ENCODE data around the gene KRTAP4-1.
"Not testable (repeated sequence)": the region's sequence is repeated elsewhere in the genome, so short reads cannot be mapped to it uniquely, and the experiment has no call there.

The KRTAP4-1 gene

DNA sequence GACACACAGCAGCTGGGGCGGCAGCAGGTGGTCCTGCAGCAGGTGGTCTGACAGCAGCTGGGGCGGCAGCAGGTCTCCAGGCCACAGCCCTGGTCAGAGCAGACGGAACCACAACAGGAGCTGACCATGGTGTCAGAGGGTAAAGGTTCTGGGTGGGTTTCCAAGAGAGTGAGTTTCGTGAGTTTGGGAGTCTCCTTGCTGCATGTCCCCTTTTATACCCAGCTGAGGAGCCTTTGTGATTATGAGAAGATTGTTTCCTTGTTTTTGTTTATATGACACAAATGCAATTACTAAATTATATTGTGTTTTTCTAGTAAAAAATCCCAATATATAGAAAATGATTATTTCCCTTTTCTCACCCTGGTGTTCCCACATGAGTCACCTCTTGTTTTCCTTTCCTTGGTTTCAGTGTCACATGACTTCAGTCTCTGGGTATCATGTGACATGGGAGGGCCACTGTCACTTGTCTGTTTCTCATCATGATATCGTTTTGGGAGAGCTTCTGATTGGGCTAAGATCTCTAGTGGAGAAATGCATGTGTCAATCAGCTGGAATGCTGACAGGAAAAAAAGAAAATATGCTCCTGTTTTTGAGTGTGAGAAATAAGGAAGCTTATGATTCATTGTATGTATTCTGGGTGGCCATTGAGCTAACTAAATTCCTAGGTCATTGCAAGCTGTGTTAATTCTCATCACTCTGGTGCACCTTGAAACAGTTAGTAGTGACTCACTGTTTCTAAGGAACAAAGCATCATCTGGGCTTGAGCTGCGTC lies 44.2 kb downstream of the KRTAP4-1 start, which contains the start of gene KRTAP4-6:
KRTAP4-6 (minus strand) TSS at position 185 of the 772 bp plus-strand sequence; CDS start at position 128, 57 bp downstream.
- no peak within 1 kb of the TSS for H3K4me3 ChIP-seq (ENCODE audit: low read length)
- peak; percentile 96 for DNase-seq (ENCODE audit: low read depth)
- TF ChIP-seq, protein P1, sequence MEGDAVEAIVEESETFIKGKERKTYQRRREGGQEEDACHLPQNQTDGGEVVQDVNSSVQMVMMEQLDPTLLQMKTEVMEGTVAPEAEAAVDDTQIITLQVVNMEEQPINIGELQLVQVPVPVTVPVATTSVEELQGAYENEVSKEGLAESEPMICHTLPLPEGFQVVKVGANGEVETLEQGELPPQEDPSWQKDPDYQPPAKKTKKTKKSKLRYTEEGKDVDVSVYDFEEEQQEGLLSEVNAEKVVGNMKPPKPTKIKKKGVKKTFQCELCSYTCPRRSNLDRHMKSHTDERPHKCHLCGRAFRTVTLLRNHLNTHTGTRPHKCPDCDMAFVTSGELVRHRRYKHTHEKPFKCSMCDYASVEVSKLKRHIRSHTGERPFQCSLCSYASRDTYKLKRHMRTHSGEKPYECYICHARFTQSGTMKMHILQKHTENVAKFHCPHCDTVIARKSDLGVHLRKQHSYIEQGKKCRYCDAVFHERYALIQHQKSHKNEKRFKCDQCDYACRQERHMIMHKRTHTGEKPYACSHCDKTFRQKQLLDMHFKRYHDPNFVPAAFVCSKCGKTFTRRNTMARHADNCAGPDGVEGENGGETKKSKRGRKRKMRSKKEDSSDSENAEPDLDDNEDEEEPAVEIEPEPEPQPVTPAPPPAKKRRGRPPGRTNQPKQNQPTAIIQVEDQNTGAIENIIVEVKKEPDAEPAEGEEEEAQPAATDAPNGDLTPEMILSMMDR (IDR thresholded peaks at IDR 0.05; ENCODE audit: insufficient read depth, low read depth, low read length, missing control alignments), result no peak

DNA sequence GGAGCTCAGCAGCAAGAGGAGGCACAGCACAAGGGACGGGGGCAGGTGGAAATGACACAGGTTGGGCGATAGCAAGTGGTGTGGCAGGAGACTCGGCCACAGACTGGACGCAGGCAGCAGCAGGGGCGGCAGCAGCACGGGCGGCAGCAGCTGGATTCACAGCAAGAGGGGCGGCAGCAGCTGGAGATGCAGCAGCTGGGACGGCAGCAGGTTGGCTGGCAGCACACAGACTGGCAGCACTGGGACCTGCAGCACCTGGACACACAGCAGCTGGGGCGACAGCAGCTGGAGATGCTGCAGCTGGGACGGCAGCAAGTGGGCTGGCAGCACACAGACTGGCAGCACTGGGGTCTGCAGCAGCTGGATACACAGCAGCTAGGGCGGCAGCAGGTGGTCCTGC lies 44.8 kb downstream of the KRTAP4-1 start:
- not testable (repeated sequence) for H3K4me3 ChIP-seq (ENCODE audit: low read length); DNase-seq (ENCODE audit: low read depth)

All from epithelial cell of esophagus (primary cell).